Liver (tissue), 9 donors: ENCODE data around the gene IGHMBP2. TPM values are rescaled to one million over a fixed set of nuclear protein-coding genes. Genes with fewer than 3 reads are reported as not detected.

ENCODE experiments used
- DNase-seq: peaks from one replicate; pipeline ENCODE4 v3.0.0-alpha.2; 2017; ENCODE audit warnings: low spot score
- H3K27ac ChIP-seq, 2 donors: one replicate each; pipeline ENCODE4 v1.7.0; 2013; ENCODE audit warnings: inconsistent platforms in 2 of 2, low read length in 2 of 2, control low read depth in 1 of 2, low read depth in 1 of 2, mild to moderate bottlenecking in 1 of 2
- H3K27me3 ChIP-seq, 4 donors: one replicate each; pipeline versions ENCODE4 v1.6.1 to v1.7.0; 2013; ENCODE audit warnings: low read length in 3 of 4, inconsistent platforms in 1 of 4, mild to moderate bottlenecking in 1 of 4, moderate library complexity in 1 of 4; ENCODE audit not compliant: control insufficient read depth in 4 of 4, insufficient read depth in 4 of 4
- H3K36me3 ChIP-seq, 4 donors: one replicate each; pipeline versions ENCODE4 v1.6.1 to v1.7.0; 2013; ENCODE audit warnings: low read length in 3 of 4, mild to moderate bottlenecking in 3 of 4, low read depth in 1 of 4, moderate library complexity in 1 of 4; ENCODE audit not compliant: control insufficient read depth in 4 of 4, insufficient read depth in 3 of 4
- H3K4me1 ChIP-seq, 4 donors: one replicate each; pipeline versions ENCODE4 v1.6.1 to v1.7.0; 2013; ENCODE audit warnings: low read length in 3 of 4, mild to moderate bottlenecking in 3 of 4, moderate library complexity in 1 of 4; ENCODE audit not compliant: control insufficient read depth in 4 of 4, insufficient read depth in 4 of 4
- H3K4me3 ChIP-seq, 3 donors: one replicate each; pipeline versions ENCODE4 v1.6.1 to v1.7.0; 2013; ENCODE audit warnings: low read length in 3 of 3, control low read depth in 1 of 3, low read depth in 1 of 3, mild to moderate bottlenecking in 1 of 3
- H3K9ac ChIP-seq, 2 donors: one replicate each; pipeline ENCODE4 v1.7.0; 2013; ENCODE audit warnings: low read length in 2 of 2, mild to moderate bottlenecking in 2 of 2, moderate library complexity in 2 of 2, control low read depth in 1 of 2, low read depth in 1 of 2
- H3K9me3 ChIP-seq, 4 donors: one replicate each; pipeline versions ENCODE4 v1.6.1 to v1.7.0; 2013; ENCODE audit warnings: low read length in 3 of 4; ENCODE audit not compliant: control insufficient read depth in 4 of 4
- CTCF ChIP-seq: fragments of 150-350 bp; IDR thresholded peaks from 2 replicates; pipeline ENCODE4 v1.5.1; 2017; ENCODE audit warnings: improper control_type of control experiment, low read depth, low read length; ENCODE audit not compliant: missing input control
- EGR1 ChIP-seq, 2 donors: IDR thresholded peaks; 2 replicates each; pipeline ENCODE4 v1.6.1; 2016 to 2018; ENCODE audit warnings: antibody characterized with exemption in 2 of 2, low read depth in 2 of 2
- FOXA2 ChIP-seq: IDR thresholded peaks from 2 replicates; pipeline ENCODE4 v1.6.1; 2016; ENCODE audit warnings: antibody characterized with exemption
- GABPA ChIP-seq, 2 donors: IDR thresholded peaks in 1 of 2; conservative IDR thresholded peaks in 1 of 2; 2 replicates each; pipeline ENCODE4 v1.6.1; 2016; ENCODE audit warnings: antibody characterized with exemption in 2 of 2, mild to moderate bottlenecking in 1 of 2, moderate library complexity in 1 of 2
- HNF4A ChIP-seq, 2 donors: conservative IDR thresholded peaks; 2 replicates each; pipeline ENCODE4 v1.6.1; 2016; ENCODE audit warnings: antibody characterized with exemption in 2 of 2, mild to moderate bottlenecking in 2 of 2
- HNF4G ChIP-seq: IDR thresholded peaks from 2 replicates; pipeline ENCODE4 v1.6.1; 2016; ENCODE audit warnings: antibody characterized with exemption
- JUND ChIP-seq, 2 donors: IDR thresholded peaks; 2 replicates each; pipeline ENCODE4 v1.6.1; 2016; ENCODE audit warnings: antibody characterized with exemption in 2 of 2
- MAX ChIP-seq: IDR thresholded peaks from 2 replicates; pipeline ENCODE4 v1.6.1; 2016; ENCODE audit warnings: antibody characterized with exemption
- NR2F2 ChIP-seq: IDR thresholded peaks from 2 replicates; pipeline ENCODE4 v1.6.1; 2016; ENCODE audit warnings: antibody characterized with exemption
- RAD21 ChIP-seq, 2 donors: IDR thresholded peaks; 2 replicates each; pipeline ENCODE4 v1.6.1; 2016; ENCODE audit warnings: antibody characterized with exemption in 2 of 2, mild to moderate bottlenecking in 2 of 2
- REST ChIP-seq: IDR thresholded peaks from 2 replicates; pipeline ENCODE4 v1.6.1; 2016; ENCODE audit warnings: antibody characterized with exemption, mild to moderate bottlenecking
- RXRA ChIP-seq, 2 donors: IDR thresholded peaks; 2 replicates each; pipeline ENCODE4 v1.6.1; 2017 to 2018; ENCODE audit warnings: antibody characterized with exemption in 2 of 2, mild to moderate bottlenecking in 1 of 2
- SP1 ChIP-seq: IDR thresholded peaks from 2 replicates; pipeline ENCODE4 v1.6.1; 2018; ENCODE audit warnings: antibody characterized with exemption, mild to moderate bottlenecking
- TAF1 ChIP-seq: conservative IDR thresholded peaks from 2 replicates; pipeline ENCODE4 v1.6.1; 2016; ENCODE audit warnings: antibody characterized with exemption, mild to moderate bottlenecking
- YY1 ChIP-seq: IDR thresholded peaks from 2 replicates; pipeline ENCODE4 v1.6.1; 2016; ENCODE audit warnings: antibody characterized with exemption, mild to moderate bottlenecking
- ZBTB33 ChIP-seq: IDR thresholded peaks from 2 replicates; pipeline ENCODE4 v1.6.1; 2016; ENCODE audit warnings: antibody characterized with exemption
- WGBS: extraction: QIAGEN DNeasy Blood & Tissue Kit; methylation state at CpG from one replicate; pipeline ENCODE4 v1.1.7; 2013; 5-methylcytosine and 5-hydroxymethylcytosine counted together
- polyA plus RNA-seq, 2 donors: library from polyadenylated mRNA; stranded (reverse) in 1 of 2; unstranded in 1 of 2; fragments of 200-250 nt in 1 of 2; fragments of >200 nt in 1 of 2; fragmentation: Nextera tagmentation in 1 of 2; extraction: Ambion mirVana in 1 of 2; gene quantifications; one replicate each; pipeline versions ENCODE4 v1.2.1 to v1.2.3, GENCODE V29; 2013 to 2015
- total RNA-seq, 2 donors: library from RNA; depleted of rRNA; stranded (reverse); fragments of >200 nt; gene quantifications; one replicate each; pipeline ENCODE4 v1.2.3, GENCODE V29; 2014
- donor health status: healthy.
- donor health status: healthy.
- donor health status: healthy.
- donor health status: healthy.
- donor health status: healthy.

Gene IGHMBP2
- total and polyA plus RNA-seq, 4 donors = 5.7 to 14.0 (median 7.0) TPM

- H3K27ac ChIP-seq = no peak overlapping the region
- H3K9ac ChIP-seq = no peak overlapping the region
- H3K36me3 ChIP-seq = no peaks in the 10 kb centered on the region
- no peaks in the 10 kb centered on the region for H3K9me3 ChIP-seq
- WGBS = 88% methylated on average over 2 of the region's 2 CpGs
- H3K4me1 ChIP-seq = no peaks in the 10 kb centered on the region
- TF ChIP-seq RAD21 (IDR thresholded peaks at IDR 0.05) (no peak), HNF4G (no peak), JUND (IDR thresholded peaks at IDR 0.05) (no peak), RXRA (IDR thresholded peaks at IDR 0.05) (no peak), YY1 (no peak), ZBTB33 (no peak), MAX (no peak), CTCF (no peak), HNF4A (conservative IDR thresholded peaks at IDR 0.05) (no peak), FOXA2 (no peak), EGR1 (IDR thresholded peaks at IDR 0.05; ENCODE audit: low read depth in 2 of 2) (no peak), REST (no peak), NR2F2 (no peak), TAF1 (no peak), GABPA (IDR thresholded peaks at IDR 0.05 in 1 of 2, conservative IDR thresholded peaks at IDR 0.05 in 1 of 2) (no peak)
- no peak for DNase-seq
- H3K27me3 ChIP-seq = no peaks in the 10 kb centered on the region
- H3K4me3 ChIP-seq = no peak overlapping the region
These were observed 44.8 kb downstream of the IGHMBP2 start for GRCh38 chr11:68948496-68948895.

GRCh38 chr11:68948935-68949334, 45.2 kb downstream of the IGHMBP2 start:
- H3K9me3 ChIP-seq = no peaks in the 10 kb centered on the region
- no peak for TF ChIP-seq SP1

More at GRCh38 chr11:68948935-68949334, 45.2 kb downstream of the IGHMBP2 start:
- no peaks in the 10 kb centered on the region for H3K27me3 ChIP-seq
- 93% methylated on average over 17 of the region's 17 CpGs for WGBS
- H3K4me3 ChIP-seq = no peak overlapping the region
- no peak overlapping the region for H3K9ac ChIP-seq
- DNase-seq = no peak
- no peak overlapping the region for H3K27ac ChIP-seq
- no peaks in the 10 kb centered on the region for H3K36me3 ChIP-seq
- H3K4me1 ChIP-seq = no peaks in the 10 kb centered on the region
